ENCODE measurements around the gene IDH2.
"Not testable (repeated sequence)": the region's sequence is repeated elsewhere in the genome, so short reads cannot be mapped to it uniquely, and the experiment has no call there.

Gene IDH2

GRCh38 chr15:90139549-90139948 is 37.3 kb upstream of the IDH2 start:
- H3K27me3 ChIP-seq (ENCODE audit: control insufficient read depth in 2 of 2, insufficient read depth in 2 of 2, low read length in 2 of 2); H3K36me3 ChIP-seq (ENCODE audit: control insufficient read depth in 2 of 2, insufficient read depth in 2 of 2, low read length in 2 of 2); H3K27ac ChIP-seq (ENCODE audit: low read depth in 2 of 2, low read length in 2 of 2); H3K9me3 ChIP-seq (ENCODE audit: control insufficient read depth in 2 of 2, low read length in 2 of 2); H3K9ac ChIP-seq (ENCODE audit: low read depth in 1 of 2, low read length in 2 of 2); H3K4me1 ChIP-seq (ENCODE audit: control insufficient read depth in 2 of 2, insufficient read depth in 2 of 2, low read length in 2 of 2); H3K4me3 ChIP-seq (ENCODE audit: low read length in 2 of 2): not testable (repeated sequence)

- Histone ChIP-seq H3K4me1 (ENCODE audit: control insufficient read depth in 2 of 2, insufficient read depth in 2 of 2, low read length in 2 of 2) (peaks cover 6% of the 10 kb centered on the region in 2 donors), H3K9ac (ENCODE audit: low read depth in 1 of 2, low read length in 2 of 2) (no peak overlapping the region), H3K27me3 (ENCODE audit: control insufficient read depth in 2 of 2, insufficient read depth in 2 of 2, low read length in 2 of 2) (no peaks in the 10 kb centered on the region), H3K9me3 (ENCODE audit: control insufficient read depth in 2 of 2, low read length in 2 of 2) (no peaks in the 10 kb centered on the region), H3K36me3 (ENCODE audit: control insufficient read depth in 2 of 2, insufficient read depth in 2 of 2, low read length in 2 of 2) (no peaks in the 10 kb centered on the region), H3K27ac (ENCODE audit: low read depth in 2 of 2, low read length in 2 of 2) (no peak overlapping the region), H3K4me3 (ENCODE audit: low read length in 2 of 2) (no peak overlapping the region)
Measured at GRCh38 chr15:90138071-90138833, 36.0 kb upstream of the IDH2 start.

GRCh38 chr15:90132437-90132836 is 30.2 kb upstream of the IDH2 start:
- H3K9ac ChIP-seq (ENCODE audit: low read depth in 1 of 2, low read length in 2 of 2) = no peak overlapping the region

GRCh38 chr15:90131848-90132247 is 29.6 kb upstream of the IDH2 start:
- Histone ChIP-seq H3K4me3 (ENCODE audit: low read length in 2 of 2) (no peak overlapping the region), H3K27me3 (ENCODE audit: control insufficient read depth in 2 of 2, insufficient read depth in 2 of 2, low read length in 2 of 2) (no peaks in the 10 kb centered on the region), H3K9me3 (ENCODE audit: control insufficient read depth in 2 of 2, low read length in 2 of 2) (no peaks in the 10 kb centered on the region), H3K36me3 (ENCODE audit: control insufficient read depth in 2 of 2, insufficient read depth in 2 of 2, low read length in 2 of 2) (no peaks in the 10 kb centered on the region), H3K27ac (ENCODE audit: low read depth in 2 of 2, low read length in 2 of 2) (no peak overlapping the region), H3K4me1 (ENCODE audit: control insufficient read depth in 2 of 2, insufficient read depth in 2 of 2, low read length in 2 of 2) (peaks cover 0 to 4% of the 10 kb centered on the region in 2 donors), H3K9ac (ENCODE audit: low read depth in 1 of 2, low read length in 2 of 2) (no peak overlapping the region)

More at GRCh38 chr15:90132437-90132836, 30.2 kb upstream of the IDH2 start:
- peaks cover 0 to 4% of the 10 kb centered on the region in 2 donors for H3K4me1 ChIP-seq (ENCODE audit: control insufficient read depth in 2 of 2, insufficient read depth in 2 of 2, low read length in 2 of 2)
- no peaks in the 10 kb centered on the region for H3K27me3 ChIP-seq (ENCODE audit: control insufficient read depth in 2 of 2, insufficient read depth in 2 of 2, low read length in 2 of 2)
- H3K4me3 ChIP-seq (ENCODE audit: low read length in 2 of 2) = no peak overlapping the region
- H3K36me3 ChIP-seq (ENCODE audit: control insufficient read depth in 2 of 2, insufficient read depth in 2 of 2, low read length in 2 of 2) = no peaks in the 10 kb centered on the region
- no peaks in the 10 kb centered on the region for H3K9me3 ChIP-seq (ENCODE audit: control insufficient read depth in 2 of 2, low read length in 2 of 2)
- no peak overlapping the region for H3K27ac ChIP-seq (ENCODE audit: low read depth in 2 of 2, low read length in 2 of 2)

DNA sequence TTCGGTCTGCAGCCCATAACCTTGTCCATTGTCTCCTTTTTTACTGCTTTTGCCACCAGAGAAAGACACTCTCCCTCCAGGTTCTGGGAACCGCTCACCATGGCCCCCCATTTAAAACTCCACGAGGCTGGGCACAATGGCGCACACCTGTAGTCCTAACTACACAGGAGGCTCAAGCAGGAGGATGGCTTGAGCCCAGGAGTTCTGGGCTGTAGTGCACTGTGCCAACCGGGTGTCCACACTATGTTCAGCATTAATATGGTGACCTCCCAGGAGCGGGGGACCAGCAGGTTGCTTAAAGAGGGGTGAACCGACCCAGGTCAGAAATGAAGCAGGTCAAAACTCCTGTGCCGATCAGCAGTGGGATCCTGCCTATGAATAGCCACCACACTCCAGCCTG is 28.0 kb upstream of the IDH2 start:
- H3K36me3 ChIP-seq (ENCODE audit: control insufficient read depth in 2 of 2, insufficient read depth in 2 of 2, low read length in 2 of 2) = no peaks in the 10 kb centered on the region
- no peaks in the 10 kb centered on the region for H3K9me3 ChIP-seq (ENCODE audit: control insufficient read depth in 2 of 2, low read length in 2 of 2)
- no peak overlapping the region for H3K4me3 ChIP-seq (ENCODE audit: low read length in 2 of 2)
- H3K27me3 ChIP-seq (ENCODE audit: control insufficient read depth in 2 of 2, insufficient read depth in 2 of 2, low read length in 2 of 2) = no peaks in the 10 kb centered on the region
- H3K27ac ChIP-seq (ENCODE audit: low read depth in 2 of 2, low read length in 2 of 2) = no peak overlapping the region
- no peak overlapping the region for H3K9ac ChIP-seq (ENCODE audit: low read depth in 1 of 2, low read length in 2 of 2)
- peaks cover 0 to 5% of the 10 kb centered on the region in 2 donors for H3K4me1 ChIP-seq (ENCODE audit: control insufficient read depth in 2 of 2, insufficient read depth in 2 of 2, low read length in 2 of 2)

- Histone ChIP-seq H3K27me3 (ENCODE audit: control insufficient read depth in 2 of 2, insufficient read depth in 2 of 2, low read length in 2 of 2) (no peaks in the 10 kb centered on the region), H3K4me1 (ENCODE audit: control insufficient read depth in 2 of 2, insufficient read depth in 2 of 2, low read length in 2 of 2) (peaks cover 0 to 6% of the 10 kb centered on the region in 2 donors), H3K9me3 (ENCODE audit: control insufficient read depth in 2 of 2, low read length in 2 of 2) (no peaks in the 10 kb centered on the region), H3K9ac (ENCODE audit: low read depth in 1 of 2, low read length in 2 of 2) (no peak overlapping the region), H3K36me3 (ENCODE audit: control insufficient read depth in 2 of 2, insufficient read depth in 2 of 2, low read length in 2 of 2) (no peaks in the 10 kb centered on the region), H3K27ac (ENCODE audit: low read depth in 2 of 2, low read length in 2 of 2) (no peak overlapping the region), H3K4me3 (ENCODE audit: low read length in 2 of 2) (no peak overlapping the region)
Measured at GRCh38 chr15:90126596-90127435, 24.5 kb upstream of the IDH2 start.

DNA sequence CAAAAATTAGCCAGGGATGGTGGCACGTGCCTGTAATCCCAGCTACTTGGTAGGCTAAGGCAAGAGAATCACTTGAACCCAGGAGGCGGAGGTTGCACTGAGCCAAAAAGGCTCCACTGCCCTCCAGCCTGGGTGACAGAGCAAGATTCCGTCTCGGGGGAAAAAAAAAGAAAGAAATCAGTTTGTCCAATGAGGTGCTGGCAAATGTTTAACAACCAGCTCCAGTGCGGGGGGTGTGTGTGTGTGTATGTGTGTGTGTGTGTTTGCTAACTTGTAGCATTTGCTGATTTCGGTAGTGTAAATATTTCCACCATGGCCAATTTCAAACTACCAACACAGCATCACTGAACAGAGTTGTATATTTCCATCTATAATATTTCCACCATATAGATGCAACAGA is 23.8 kb upstream of the IDH2 start:
- no peaks in the 10 kb centered on the region for H3K27me3 ChIP-seq (ENCODE audit: control insufficient read depth in 2 of 2, insufficient read depth in 2 of 2, low read length in 2 of 2)
- H3K36me3 ChIP-seq (ENCODE audit: control insufficient read depth in 2 of 2, insufficient read depth in 2 of 2, low read length in 2 of 2) = no peaks in the 10 kb centered on the region
- peaks cover 0 to 6% of the 10 kb centered on the region in 2 donors for H3K4me1 ChIP-seq (ENCODE audit: control insufficient read depth in 2 of 2, insufficient read depth in 2 of 2, low read length in 2 of 2)
- H3K9me3 ChIP-seq (ENCODE audit: control insufficient read depth in 2 of 2, low read length in 2 of 2) = no peaks in the 10 kb centered on the region
- H3K27ac ChIP-seq (ENCODE audit: low read depth in 2 of 2, low read length in 2 of 2) = no peak overlapping the region
- H3K4me3 ChIP-seq (ENCODE audit: low read length in 2 of 2) = no peak overlapping the region
- no peak overlapping the region for H3K9ac ChIP-seq (ENCODE audit: low read depth in 1 of 2, low read length in 2 of 2)

DNA sequence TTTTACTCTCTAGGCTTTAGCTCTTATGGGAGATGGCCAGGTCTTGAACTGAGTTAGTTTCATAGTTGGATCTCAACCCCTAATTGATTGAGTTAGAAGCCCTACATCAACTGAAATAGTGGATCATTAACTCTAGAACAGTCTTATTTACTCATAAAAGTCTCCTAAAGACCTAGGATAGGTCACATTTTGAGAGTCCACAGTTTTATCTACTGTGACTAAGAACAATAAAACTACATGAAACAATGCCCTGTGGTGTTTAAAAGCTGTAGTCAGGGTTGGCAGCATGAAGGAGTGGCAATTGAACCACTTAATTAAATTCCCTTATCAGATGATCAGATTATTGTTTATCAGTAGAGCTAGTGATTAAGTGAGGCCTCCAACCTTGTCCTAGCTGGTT is 22.2 kb upstream of the IDH2 start:
- Histone ChIP-seq H3K36me3 (ENCODE audit: control insufficient read depth in 2 of 2, insufficient read depth in 2 of 2, low read length in 2 of 2) (no peaks in the 10 kb centered on the region), H3K4me3 (ENCODE audit: low read length in 2 of 2) (peak overlapping the region; percentile 32 to 43), H3K27ac (ENCODE audit: low read depth in 2 of 2, low read length in 2 of 2) (peak overlapping the region; percentile 67 to 80), H3K27me3 (ENCODE audit: control insufficient read depth in 2 of 2, insufficient read depth in 2 of 2, low read length in 2 of 2) (no peaks in the 10 kb centered on the region), H3K9me3 (ENCODE audit: control insufficient read depth in 2 of 2, low read length in 2 of 2) (no peaks in the 10 kb centered on the region), H3K4me1 (ENCODE audit: control insufficient read depth in 2 of 2, insufficient read depth in 2 of 2, low read length in 2 of 2) (peaks cover 0 to 6% of the 10 kb centered on the region in 2 donors), H3K9ac (ENCODE audit: low read depth in 1 of 2, low read length in 2 of 2) (peak overlapping the region in 1 of 2 donors; percentile 48)

DNA sequence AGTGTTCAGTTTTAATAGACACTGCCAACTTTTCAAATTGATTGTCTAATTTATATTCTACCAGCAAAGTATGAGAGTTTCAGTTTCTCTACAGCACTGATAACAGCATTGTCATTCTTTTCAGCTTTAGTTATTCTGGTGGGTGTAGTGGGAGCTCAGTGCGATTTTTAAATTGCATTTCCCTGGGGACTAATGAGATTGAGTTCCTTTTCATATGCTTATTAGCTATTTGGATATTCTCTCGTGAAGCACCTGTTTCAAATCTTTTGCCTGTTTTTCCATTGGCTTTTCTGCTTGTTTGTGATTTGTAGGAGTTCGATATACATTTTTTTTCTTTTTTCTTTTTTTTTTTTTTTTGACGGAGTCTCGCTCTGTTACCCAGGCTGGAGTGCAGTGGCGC is 18.8 kb upstream of the IDH2 start:
- Histone ChIP-seq H3K4me3 (ENCODE audit: low read length in 2 of 2) (no peak overlapping the region), H3K4me1 (ENCODE audit: control insufficient read depth in 2 of 2, insufficient read depth in 2 of 2, low read length in 2 of 2) (peaks cover 0 to 6% of the 10 kb centered on the region in 2 donors), H3K9ac (ENCODE audit: low read depth in 1 of 2, low read length in 2 of 2) (no peak overlapping the region), H3K9me3 (ENCODE audit: control insufficient read depth in 2 of 2, low read length in 2 of 2) (no peaks in the 10 kb centered on the region), H3K36me3 (ENCODE audit: control insufficient read depth in 2 of 2, insufficient read depth in 2 of 2, low read length in 2 of 2) (no peaks in the 10 kb centered on the region), H3K27ac (ENCODE audit: low read depth in 2 of 2, low read length in 2 of 2) (no peak overlapping the region), H3K27me3 (ENCODE audit: control insufficient read depth in 2 of 2, insufficient read depth in 2 of 2, low read length in 2 of 2) (no peaks in the 10 kb centered on the region)

DNA sequence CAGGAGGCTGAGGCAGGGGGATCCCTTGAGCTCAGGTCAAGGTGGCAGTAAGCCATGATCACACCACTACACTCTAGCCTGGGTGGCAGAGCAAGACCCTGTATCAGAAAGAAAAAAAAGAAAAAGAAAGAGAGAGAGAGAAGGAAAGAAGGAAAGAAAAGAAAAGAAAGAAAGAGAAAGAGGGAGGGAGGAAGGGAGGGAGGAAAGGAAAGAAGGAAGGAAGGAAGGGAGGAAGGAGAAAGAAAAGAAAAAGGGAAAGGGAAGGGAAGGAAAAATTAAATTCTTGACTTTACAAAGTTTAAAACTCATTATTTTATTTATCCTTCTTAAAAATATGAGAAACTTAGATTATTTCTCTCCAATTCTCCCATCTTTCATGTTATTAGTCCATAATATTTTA is 17.1 kb upstream of the IDH2 start:
- Histone ChIP-seq H3K4me1 (ENCODE audit: control insufficient read depth in 2 of 2, insufficient read depth in 2 of 2, low read length in 2 of 2) (no peaks in the 10 kb centered on the region), H3K9me3 (ENCODE audit: control insufficient read depth in 2 of 2, low read length in 2 of 2) (peaks cover 3 to 8% of the 10 kb centered on the region in 2 donors), H3K4me3 (ENCODE audit: low read length in 2 of 2) (no peak overlapping the region), H3K9ac (ENCODE audit: low read depth in 1 of 2, low read length in 2 of 2) (no peak overlapping the region), H3K27me3 (ENCODE audit: control insufficient read depth in 2 of 2, insufficient read depth in 2 of 2, low read length in 2 of 2) (no peaks in the 10 kb centered on the region), H3K36me3 (ENCODE audit: control insufficient read depth in 2 of 2, insufficient read depth in 2 of 2, low read length in 2 of 2) (no peaks in the 10 kb centered on the region), H3K27ac (ENCODE audit: low read depth in 2 of 2, low read length in 2 of 2) (no peak overlapping the region)

Data from mucosa of rectum (tissue), 2 donors.